ENCODE measurements around the gene SMARCA1. TPM values are rescaled to one million over a fixed set of nuclear protein-coding genes. Genes with fewer than 3 reads are reported as not detected.

The SMARCA1 gene
- total RNA-seq, 1 experiment from 2014 or later, result 46.1 TPM

DNA sequence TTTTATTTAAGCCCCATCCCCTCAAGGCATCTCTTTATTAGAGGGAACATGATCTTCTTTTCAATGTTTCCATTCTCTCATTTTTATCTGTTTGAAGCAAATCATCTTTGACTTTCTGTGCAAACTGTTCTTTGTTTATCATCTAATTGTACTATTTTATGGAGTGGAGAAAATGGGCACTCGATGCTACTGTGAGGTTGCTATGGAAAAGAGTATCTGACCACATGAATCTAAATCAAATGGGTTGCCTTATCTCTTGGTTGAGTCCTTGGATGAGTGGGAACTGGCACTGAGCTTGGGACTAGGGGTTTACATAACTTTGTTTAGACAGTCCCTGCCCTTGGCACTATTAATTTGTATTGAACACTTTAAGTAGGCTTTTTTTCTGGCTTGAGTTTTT, 25.8 kb upstream of the SMARCA1 start (continued):
- TF ChIP-seq, protein P1, sequence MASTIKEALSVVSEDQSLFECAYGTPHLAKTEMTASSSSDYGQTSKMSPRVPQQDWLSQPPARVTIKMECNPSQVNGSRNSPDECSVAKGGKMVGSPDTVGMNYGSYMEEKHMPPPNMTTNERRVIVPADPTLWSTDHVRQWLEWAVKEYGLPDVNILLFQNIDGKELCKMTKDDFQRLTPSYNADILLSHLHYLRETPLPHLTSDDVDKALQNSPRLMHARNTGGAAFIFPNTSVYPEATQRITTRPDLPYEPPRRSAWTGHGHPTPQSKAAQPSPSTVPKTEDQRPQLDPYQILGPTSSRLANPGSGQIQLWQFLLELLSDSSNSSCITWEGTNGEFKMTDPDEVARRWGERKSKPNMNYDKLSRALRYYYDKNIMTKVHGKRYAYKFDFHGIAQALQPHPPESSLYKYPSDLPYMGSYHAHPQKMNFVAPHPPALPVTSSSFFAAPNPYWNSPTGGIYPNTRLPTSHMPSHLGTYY (CRISPR knock-in tag; IDR thresholded peaks at IDR 0.05), result no peak
- TF ChIP-seq CREB1 (CRISPR knock-in tag; IDR thresholded peaks at IDR 0.05) (no peak), ZNF121 (CRISPR knock-in tag; IDR thresholded peaks at IDR 0.05) (no peak), IRF2 (CRISPR knock-in tag; IDR thresholded peaks at IDR 0.05; ENCODE audit: borderline replicate concordance, low read depth) (no peak), JAZF1 (CRISPR knock-in tag; IDR thresholded peaks at IDR 0.05) (no peak), ZNF138 (CRISPR knock-in tag; conservative IDR thresholded peaks at IDR 0.05) (no peak)
- TF ChIP-seq, protein P2, sequence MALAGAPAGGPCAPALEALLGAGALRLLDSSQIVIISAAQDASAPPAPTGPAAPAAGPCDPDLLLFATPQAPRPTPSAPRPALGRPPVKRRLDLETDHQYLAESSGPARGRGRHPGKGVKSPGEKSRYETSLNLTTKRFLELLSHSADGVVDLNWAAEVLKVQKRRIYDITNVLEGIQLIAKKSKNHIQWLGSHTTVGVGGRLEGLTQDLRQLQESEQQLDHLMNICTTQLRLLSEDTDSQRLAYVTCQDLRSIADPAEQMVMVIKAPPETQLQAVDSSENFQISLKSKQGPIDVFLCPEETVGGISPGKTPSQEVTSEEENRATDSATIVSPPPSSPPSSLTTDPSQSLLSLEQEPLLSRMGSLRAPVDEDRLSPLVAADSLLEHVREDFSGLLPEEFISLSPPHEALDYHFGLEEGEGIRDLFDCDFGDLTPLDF (CRISPR knock-in tag; IDR thresholded peaks at IDR 0.05), result no peak
- TF ChIP-seq, protein P3, sequence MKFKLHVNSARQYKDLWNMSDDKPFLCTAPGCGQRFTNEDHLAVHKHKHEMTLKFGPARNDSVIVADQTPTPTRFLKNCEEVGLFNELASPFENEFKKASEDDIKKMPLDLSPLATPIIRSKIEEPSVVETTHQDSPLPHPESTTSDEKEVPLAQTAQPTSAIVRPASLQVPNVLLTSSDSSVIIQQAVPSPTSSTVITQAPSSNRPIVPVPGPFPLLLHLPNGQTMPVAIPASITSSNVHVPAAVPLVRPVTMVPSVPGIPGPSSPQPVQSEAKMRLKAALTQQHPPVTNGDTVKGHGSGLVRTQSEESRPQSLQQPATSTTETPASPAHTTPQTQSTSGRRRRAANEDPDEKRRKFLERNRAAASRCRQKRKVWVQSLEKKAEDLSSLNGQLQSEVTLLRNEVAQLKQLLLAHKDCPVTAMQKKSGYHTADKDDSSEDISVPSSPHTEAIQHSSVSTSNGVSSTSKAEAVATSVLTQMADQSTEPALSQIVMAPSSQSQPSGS (CRISPR knock-in tag; IDR thresholded peaks at IDR 0.05; ENCODE audit: borderline replicate concordance, low read depth), result no peak
- TF ChIP-seq, protein P4, sequence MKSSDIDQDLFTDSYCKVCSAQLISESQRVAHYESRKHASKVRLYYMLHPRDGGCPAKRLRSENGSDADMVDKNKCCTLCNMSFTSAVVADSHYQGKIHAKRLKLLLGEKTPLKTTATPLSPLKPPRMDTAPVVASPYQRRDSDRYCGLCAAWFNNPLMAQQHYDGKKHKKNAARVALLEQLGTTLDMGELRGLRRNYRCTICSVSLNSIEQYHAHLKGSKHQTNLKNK (CRISPR knock-in tag; IDR thresholded peaks at IDR 0.05), result no peak

DNA sequence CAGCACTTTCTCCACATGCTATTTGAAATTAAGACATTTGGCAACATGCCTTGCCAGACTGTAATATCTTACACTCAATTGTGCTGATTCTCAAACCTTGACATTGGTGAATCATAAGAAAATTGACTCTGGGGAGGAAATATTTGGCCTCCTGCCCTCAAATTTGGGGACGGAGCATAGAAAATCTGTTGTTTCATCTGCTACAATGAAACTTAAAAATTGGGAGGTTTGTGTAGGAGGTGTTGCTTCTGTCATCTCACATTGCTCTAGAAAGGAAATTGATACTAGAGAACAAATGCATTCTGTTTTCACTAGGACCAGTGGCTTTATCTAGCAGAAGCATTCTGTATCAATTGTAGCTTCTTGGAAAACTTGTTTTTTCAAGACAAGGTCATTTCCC, 22.1 kb upstream of the SMARCA1 start:
- POLR2A ChIA-PET, result no interaction called here
- CTCF ChIA-PET, result no interaction called here
- no peaks in the 10 kb centered on the region for H3K27me3 Mint-ChIP-seq (ENCODE audit: low read depth)
- ATAC-seq (no peak), DNase-seq (ENCODE audit: low spot score) (no peak)
- no peak overlapping the region for H3K4me3 Mint-ChIP-seq
- no peaks in the 10 kb centered on the region for H3K9me3 Mint-ChIP-seq
- H3K4me1 Mint-ChIP-seq, result peaks cover 3% of the 10 kb centered on the region; the same call in 1 of the 2 replicates
- TF ChIP-seq EMX1 (CRISPR knock-in tag; IDR thresholded peaks at IDR 0.05), result no peak
- TF ChIP-seq, protein P5, sequence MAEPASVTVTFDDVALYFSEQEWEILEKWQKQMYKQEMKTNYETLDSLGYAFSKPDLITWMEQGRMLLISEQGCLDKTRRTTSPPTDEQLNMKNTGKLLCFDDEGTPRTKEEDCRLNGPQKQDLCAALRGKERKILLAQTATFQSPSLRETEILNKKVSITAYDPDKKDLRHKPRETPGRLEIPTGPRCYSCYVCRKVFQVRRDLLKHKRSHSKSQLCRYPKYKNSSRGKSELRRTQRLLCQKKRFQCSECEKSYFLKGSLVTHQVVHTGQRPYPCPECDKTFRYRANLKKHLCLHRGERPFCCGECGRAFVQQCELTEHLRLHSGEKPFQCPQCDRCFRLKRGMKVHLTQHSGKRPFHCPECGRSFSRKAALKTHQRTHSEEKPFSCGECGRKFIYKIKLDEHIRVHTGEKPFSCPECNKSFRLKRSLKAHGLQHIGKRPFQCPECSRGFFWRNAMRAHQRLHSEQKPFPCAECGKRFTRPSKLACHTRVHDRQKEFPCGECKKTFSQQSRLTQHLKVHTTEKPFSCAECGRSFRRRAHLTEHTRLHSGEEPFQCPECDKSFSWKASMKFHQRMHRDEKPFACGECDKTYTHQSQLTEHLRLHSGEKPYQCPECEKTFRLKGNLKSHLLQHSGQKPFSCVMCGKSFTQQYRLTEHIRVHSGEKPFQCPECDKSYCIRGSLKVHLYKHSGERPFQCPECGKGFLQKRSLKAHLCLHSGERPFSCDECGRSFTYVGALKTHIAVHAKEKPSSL (CRISPR knock-in tag; conservative IDR thresholded peaks at IDR 0.05), result no peak
- no peak for TF ChIP-seq NFE2L1 (CRISPR knock-in tag; IDR thresholded peaks at IDR 0.05)
- TF ChIP-seq, protein P2 (CRISPR knock-in tag; IDR thresholded peaks at IDR 0.05), result no peak
- TF ChIP-seq SP1 (CRISPR knock-in tag; conservative IDR thresholded peaks at IDR 0.05), result no peak
- no peak for TF ChIP-seq ZBTB21 (CRISPR knock-in tag; IDR thresholded peaks at IDR 0.05; ENCODE audit: borderline replicate concordance)
- no peak for TF ChIP-seq ETV6 (CRISPR knock-in tag; IDR thresholded peaks at IDR 0.05)
- no peak for TF ChIP-seq TEAD1 (CRISPR knock-in tag; IDR thresholded peaks at IDR 0.05)
- no peak for TF ChIP-seq IRF2 (CRISPR knock-in tag; IDR thresholded peaks at IDR 0.05; ENCODE audit: borderline replicate concordance, low read depth)
- TF ChIP-seq JUN (CRISPR knock-in tag; IDR thresholded peaks at IDR 0.05), result no peak
- TF ChIP-seq, protein P6, sequence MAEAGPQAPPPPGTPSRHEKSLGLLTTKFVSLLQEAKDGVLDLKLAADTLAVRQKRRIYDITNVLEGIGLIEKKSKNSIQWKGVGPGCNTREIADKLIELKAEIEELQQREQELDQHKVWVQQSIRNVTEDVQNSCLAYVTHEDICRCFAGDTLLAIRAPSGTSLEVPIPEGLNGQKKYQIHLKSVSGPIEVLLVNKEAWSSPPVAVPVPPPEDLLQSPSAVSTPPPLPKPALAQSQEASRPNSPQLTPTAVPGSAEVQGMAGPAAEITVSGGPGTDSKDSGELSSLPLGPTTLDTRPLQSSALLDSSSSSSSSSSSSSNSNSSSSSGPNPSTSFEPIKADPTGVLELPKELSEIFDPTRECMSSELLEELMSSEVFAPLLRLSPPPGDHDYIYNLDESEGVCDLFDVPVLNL (CRISPR knock-in tag; IDR thresholded peaks at IDR 0.05; ENCODE audit: borderline replicate concordance, low read depth), result no peak
- no peak for TF ChIP-seq FOXP1 (CRISPR knock-in tag; IDR thresholded peaks at IDR 0.05; ENCODE audit: borderline replicate concordance)
- peaks cover 9% of the 10 kb centered on the region; the same call in 1 of the 2 replicates for H3K36me3 Mint-ChIP-seq
- H3K27ac Mint-ChIP-seq, result no peak overlapping the region

Data from WTC11 (cell line).